ENCODE measurements around the gene HDAC4.

Gene HDAC4

GRCh38 chr2:239444626-239445577 is 44.1 kb upstream of the HDAC4 start:
- Histone ChIP-seq H3F3A (ENCODE audit: insufficient read depth, low read length) (no peaks in the 10 kb centered on the region), H2AFZ (ENCODE audit: low read length) (no peak overlapping the region), H3K79me2 (ENCODE audit: insufficient read depth, low read length) (no peaks in the 10 kb centered on the region), H4K20me1 (ENCODE audit: insufficient read depth, low read length) (no peaks in the 10 kb centered on the region), H3K9me2 (ENCODE audit: low read depth, low read length) (no peaks in the 10 kb centered on the region), H3K9ac (ENCODE audit: low read length) (no peak overlapping the region), H3K27me3 (ENCODE audit: insufficient read depth, low read length) (peaks cover 4% of the 10 kb centered on the region), H3K27ac (ENCODE audit: low read depth, low read length, poor library complexity, severe bottlenecking) (no peak overlapping the region), H3K36me3 (ENCODE audit: insufficient read depth, low read length) (no peaks in the 10 kb centered on the region), H3K4me3 (ENCODE audit: low read depth, low read length, poor library complexity, severe bottlenecking) (no peak overlapping the region), H3K9me3 (ENCODE audit: low read length) (no peaks in the 10 kb centered on the region), H3K4me1 (ENCODE audit: insufficient read depth, low read length, severe bottlenecking) (no peaks in the 10 kb centered on the region), H3K4me2 (ENCODE audit: low read length) (no peak overlapping the region)
- TF ChIP-seq EZH2 (IDR thresholded peaks at IDR 0.05; ENCODE audit: borderline replicate concordance, low read length) = no peak

- Histone ChIP-seq H3K4me1 (ENCODE audit: insufficient read depth, low read length, severe bottlenecking) (no peaks in the 10 kb centered on the region), H3K4me3 (ENCODE audit: low read depth, low read length, poor library complexity, severe bottlenecking) (no peak overlapping the region), H3K9me3 (ENCODE audit: low read length) (no peaks in the 10 kb centered on the region), H3F3A (ENCODE audit: insufficient read depth, low read length) (no peaks in the 10 kb centered on the region), H4K20me1 (ENCODE audit: insufficient read depth, low read length) (no peaks in the 10 kb centered on the region), H3K9ac (ENCODE audit: low read length) (no peak overlapping the region), H3K27ac (ENCODE audit: low read depth, low read length, poor library complexity, severe bottlenecking) (no peak overlapping the region), H3K27me3 (ENCODE audit: insufficient read depth, low read length) (peaks cover 4% of the 10 kb centered on the region), H3K36me3 (ENCODE audit: insufficient read depth, low read length) (no peaks in the 10 kb centered on the region), H3K79me2 (ENCODE audit: insufficient read depth, low read length) (no peaks in the 10 kb centered on the region), H2AFZ (ENCODE audit: low read length) (no peak overlapping the region), H3K9me2 (ENCODE audit: low read depth, low read length) (no peaks in the 10 kb centered on the region), H3K4me2 (ENCODE audit: low read length) (no peak overlapping the region)
- TF ChIP-seq CTCF (IDR thresholded peaks at IDR 0.05; ENCODE audit: low read length) (no peak), EZH2 (IDR thresholded peaks at IDR 0.05; ENCODE audit: borderline replicate concordance, low read length) (no peak)
These were observed 43.1 kb upstream of the HDAC4 start for GRCh38 chr2:239443666-239444567.

- Histone ChIP-seq H3K9me3 (ENCODE audit: low read length) (no peaks in the 10 kb centered on the region), H3K4me2 (ENCODE audit: low read length) (no peak overlapping the region), H3K36me3 (ENCODE audit: insufficient read depth, low read length) (no peaks in the 10 kb centered on the region), H4K20me1 (ENCODE audit: insufficient read depth, low read length) (no peaks in the 10 kb centered on the region), H3K9me2 (ENCODE audit: low read depth, low read length) (no peaks in the 10 kb centered on the region), H3K27me3 (ENCODE audit: insufficient read depth, low read length) (peaks cover 4% of the 10 kb centered on the region), H2AFZ (ENCODE audit: low read length) (no peak overlapping the region), H3K9ac (ENCODE audit: low read length) (no peak overlapping the region), H3F3A (ENCODE audit: insufficient read depth, low read length) (no peaks in the 10 kb centered on the region), H3K4me3 (ENCODE audit: low read depth, low read length, poor library complexity, severe bottlenecking) (no peak overlapping the region), H3K79me2 (ENCODE audit: insufficient read depth, low read length) (no peaks in the 10 kb centered on the region), H3K27ac (ENCODE audit: low read depth, low read length, poor library complexity, severe bottlenecking) (no peak overlapping the region), H3K4me1 (ENCODE audit: insufficient read depth, low read length, severe bottlenecking) (no peaks in the 10 kb centered on the region)
- TF ChIP-seq EZH2 (IDR thresholded peaks at IDR 0.05; ENCODE audit: borderline replicate concordance, low read length) (no peak), CTCF (IDR thresholded peaks at IDR 0.05; ENCODE audit: low read length) (no peak)
These were observed 42.3 kb upstream of the HDAC4 start for GRCh38 chr2:239443102-239443620.
